RCC 7860 (cell line): ENCODE measurements around the gene SEZ6.

Experiments
- DNase-seq: peaks from one replicate; pipeline ENCODE4 v3.0.0-alpha.2; 2015; ENCODE audit warnings: low spot score
- FAIRE-seq: peaks from 2 replicates; lab custom pipeline; 2012; peaks lifted over from hg19 to GRCh38; lab: Jason Lieb, UNC

SEZ6 gene

DNA sequence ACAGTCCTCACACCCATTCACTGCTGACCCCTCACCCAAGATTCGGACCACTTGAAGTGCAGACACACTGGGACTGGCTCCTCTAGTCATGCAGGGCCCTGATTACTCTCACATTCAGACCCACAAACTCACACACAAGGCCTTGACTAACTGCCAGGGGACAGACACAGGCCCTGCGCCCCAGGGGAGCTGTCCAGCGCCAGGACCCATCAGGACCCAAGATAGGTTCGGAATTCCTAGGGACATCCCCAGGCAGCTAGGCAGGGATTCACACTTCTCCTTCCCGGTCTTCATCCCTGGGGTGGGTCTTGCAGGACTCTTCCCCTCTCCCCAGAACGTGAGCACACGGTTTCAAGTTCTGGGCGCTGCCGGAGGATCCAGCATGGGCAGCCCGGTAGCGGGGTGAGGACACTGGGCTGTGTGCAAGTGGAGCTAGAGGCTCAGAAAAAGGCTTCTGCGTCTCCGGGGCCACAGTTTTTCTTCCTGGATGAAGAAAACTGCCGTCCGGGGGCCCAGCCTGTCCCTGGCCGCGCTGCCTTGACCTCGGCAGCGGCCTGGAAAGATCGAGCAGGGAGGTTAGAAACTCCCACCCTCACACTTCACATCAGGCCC is 1.6 kb downstream of the SEZ6 start:
- FAIRE-seq (no peak), DNase-seq (no peak)

GRCh38 chr17:29003289-29003688 is 2.5 kb downstream of the SEZ6 start:
- FAIRE-seq (no peak), DNase-seq (no peak)

GRCh38 chr17:29002811-29003210 is 3.0 kb downstream of the SEZ6 start:
- FAIRE-seq (no peak), DNase-seq (no peak)

GRCh38 chr17:29000973-29001372 is 4.9 kb downstream of the SEZ6 start:
- FAIRE-seq (no peak), DNase-seq (no peak)

DNA sequence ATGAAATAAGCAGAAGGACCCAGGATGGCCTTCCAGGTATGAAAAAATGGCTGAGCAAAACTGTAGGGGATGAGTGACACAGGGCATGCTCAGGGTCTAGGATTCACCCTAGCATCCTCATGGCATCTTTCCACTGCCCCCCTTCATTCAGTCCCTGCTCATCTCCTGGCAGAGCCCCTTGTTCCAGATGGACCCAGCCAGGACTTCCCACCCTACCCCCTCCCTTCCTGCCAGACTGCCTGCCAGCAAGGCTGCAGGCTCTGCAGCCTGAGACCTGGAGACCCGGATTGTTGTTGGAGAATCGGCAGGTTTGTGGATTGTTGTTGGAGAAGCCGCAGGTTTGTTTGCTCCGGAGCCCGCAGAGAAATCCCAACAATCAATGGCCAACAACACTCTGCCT is 6.6 kb downstream of the SEZ6 start:
- FAIRE-seq (no peak), DNase-seq (no peak)

GRCh38 chr17:28997806-28998205 is 8.0 kb downstream of the SEZ6 start:
- DNase-seq (no peak), FAIRE-seq (no peak)

DNA sequence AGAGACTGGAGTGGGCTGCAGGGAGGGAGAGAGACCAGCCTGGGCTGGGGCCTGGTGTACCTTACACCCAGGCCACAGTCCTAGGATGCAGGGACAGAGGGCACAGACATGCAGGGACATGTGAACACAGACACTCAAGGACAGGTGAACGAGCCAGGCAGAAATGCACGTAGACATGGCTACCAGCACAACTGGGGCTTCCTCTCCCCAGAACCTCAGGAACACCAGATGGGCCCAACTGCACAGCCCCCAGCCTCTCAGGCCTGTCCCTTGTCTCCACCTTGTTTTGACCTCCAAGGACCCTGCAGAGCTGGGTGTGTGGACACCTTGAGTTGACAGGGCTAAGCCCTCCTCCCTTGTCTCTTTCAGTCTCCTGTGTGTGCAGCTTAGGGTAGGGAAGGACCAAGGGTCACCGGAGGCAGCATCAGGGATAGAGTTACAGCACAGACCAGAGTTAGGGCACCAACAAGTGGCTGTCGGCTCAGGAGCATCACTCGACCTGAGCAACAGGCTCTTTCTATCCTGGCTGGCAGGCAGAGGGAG is 9.2 kb downstream of the SEZ6 start:
- DNase-seq: no peak
- no peak for FAIRE-seq

DNA sequence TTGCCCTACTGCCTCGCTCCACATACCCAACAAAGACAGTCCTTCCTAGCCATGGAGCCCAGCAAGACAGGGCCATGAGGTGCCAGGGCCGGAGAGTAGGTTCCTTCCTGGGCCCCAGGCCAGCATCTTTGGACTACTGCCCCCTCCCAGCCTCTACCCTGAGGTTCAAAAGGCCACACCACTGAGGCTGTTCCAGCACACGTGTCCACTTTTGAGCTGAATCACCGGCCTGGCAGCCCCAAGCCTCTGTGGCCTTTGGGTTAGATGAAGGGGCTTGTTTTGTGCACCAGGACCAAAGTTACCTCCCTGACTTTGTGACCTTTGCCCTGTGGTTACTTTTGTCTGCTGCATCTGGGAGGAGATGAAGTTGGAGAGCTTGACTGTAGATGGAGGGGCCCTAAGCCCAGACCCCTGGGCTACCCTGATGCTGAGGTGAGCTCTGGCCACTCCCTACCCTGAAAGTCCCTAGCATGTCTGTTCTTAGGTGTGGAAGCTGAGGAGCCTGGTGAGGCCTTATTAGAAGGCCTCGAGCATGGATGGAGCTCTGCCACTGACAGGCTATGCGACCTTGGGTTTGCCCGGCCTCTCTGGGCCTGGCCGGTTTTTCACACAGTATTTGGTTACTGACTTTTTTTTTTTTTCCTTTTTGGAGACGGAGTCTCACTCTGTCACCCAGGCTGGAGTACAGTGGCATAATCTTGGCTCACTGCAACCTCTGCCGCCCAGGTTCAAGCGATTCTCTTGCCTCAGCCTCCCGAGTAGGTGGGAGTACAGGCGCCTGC is 12.0 kb downstream of the SEZ6 start:
- DNase-seq: no peak
- no peak for FAIRE-seq

GRCh38 chr17:28992625-28993600 is 12.9 kb downstream of the SEZ6 start:
- FAIRE-seq (no peak), DNase-seq (no peak)

DNA sequence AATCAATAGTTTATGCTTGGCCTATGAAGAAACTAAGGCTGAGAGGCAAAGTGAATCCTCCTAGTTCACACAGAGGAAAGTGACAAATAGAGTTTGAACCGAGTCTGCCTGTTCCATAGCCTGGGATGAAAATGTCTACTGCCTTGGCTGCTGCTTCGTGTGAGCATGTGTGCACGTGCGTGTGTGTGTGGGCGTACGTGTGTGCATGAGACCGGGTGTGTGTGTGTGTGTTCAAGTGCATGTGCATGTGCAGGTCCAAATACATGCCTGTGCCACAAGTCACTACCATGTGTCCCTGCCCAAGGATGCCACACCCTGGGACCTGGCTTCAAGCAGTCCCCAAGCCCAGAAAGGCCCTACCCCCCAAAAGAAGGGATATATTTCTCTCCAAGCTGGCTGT is 13.6 kb downstream of the SEZ6 start:
- DNase-seq: no peak
- no peak for FAIRE-seq

DNA sequence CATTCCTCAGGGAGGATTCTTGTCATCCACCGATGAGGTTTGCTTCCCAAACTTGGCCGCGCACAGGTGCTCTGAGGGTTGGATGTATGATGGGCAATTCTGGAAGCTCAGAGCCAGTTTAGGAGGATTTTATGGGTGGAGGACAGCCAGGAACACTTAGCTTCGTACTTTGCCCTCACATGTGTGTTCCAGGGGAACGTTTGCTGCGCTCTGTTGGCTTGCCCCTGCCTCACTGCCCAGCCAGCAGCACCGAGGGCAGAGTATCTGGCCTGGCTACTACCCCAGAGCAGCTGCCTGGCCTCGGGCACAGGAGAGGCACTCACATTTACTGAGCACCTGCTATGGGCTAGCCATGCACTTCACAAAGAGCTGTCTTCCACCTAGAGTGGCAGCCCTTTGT is 14.1 kb downstream of the SEZ6 start:
- FAIRE-seq (no peak), DNase-seq (no peak)

- FAIRE-seq: no peak
- DNase-seq: no peak
Observed at GRCh38 chr17:28989028-28989427, 16.8 kb downstream of the SEZ6 start.

- no peak for FAIRE-seq
- no peak for DNase-seq
Observed at GRCh38 chr17:28988475-28988874, 17.4 kb downstream of the SEZ6 start.

DNA sequence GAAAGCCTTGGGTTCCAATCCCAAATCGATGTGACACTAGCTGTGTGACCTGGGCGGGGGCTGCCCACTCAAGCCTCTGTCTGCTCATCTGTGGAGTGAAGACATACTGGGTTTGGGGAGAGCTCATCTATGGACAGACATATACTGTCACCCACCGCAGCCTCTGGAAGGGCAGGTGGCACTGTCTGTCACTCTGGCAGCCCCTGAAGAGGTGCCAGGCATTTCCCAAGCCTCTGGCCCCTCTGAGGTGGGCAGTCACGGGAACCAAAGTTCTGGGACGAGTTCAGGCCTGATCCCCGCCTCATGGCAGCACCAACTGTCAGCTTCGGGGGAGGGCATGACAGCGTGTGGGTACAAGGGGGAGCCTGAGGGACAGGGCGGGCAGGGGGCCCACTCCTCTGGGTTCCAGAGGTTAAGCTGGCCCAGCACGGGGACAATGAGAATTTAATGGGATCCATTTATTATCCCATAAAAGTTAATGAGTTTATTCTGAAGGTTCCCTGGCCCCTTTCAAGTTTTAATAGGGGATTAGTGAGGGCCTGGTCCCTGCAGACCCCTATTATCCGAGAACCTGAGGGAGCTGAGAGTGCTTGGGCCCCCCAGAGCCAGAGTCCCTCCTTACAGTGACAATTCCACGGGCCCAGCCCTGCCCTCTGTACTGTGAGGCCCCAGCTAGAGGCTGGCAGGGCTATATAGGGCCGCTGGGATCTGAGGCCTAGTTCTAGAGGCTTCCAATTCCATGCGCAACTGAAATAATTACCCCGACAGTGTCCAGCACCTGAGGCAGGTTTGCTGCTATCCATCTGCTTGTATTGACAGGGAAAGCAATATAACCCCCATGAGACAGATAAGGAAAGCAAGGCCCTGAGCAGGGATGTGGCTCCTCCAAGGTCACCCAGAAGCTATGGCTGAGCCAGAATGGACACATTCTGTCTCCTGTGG is 18.8 kb downstream of the SEZ6 start:
- no peak for FAIRE-seq
- DNase-seq: no peak

DNA sequence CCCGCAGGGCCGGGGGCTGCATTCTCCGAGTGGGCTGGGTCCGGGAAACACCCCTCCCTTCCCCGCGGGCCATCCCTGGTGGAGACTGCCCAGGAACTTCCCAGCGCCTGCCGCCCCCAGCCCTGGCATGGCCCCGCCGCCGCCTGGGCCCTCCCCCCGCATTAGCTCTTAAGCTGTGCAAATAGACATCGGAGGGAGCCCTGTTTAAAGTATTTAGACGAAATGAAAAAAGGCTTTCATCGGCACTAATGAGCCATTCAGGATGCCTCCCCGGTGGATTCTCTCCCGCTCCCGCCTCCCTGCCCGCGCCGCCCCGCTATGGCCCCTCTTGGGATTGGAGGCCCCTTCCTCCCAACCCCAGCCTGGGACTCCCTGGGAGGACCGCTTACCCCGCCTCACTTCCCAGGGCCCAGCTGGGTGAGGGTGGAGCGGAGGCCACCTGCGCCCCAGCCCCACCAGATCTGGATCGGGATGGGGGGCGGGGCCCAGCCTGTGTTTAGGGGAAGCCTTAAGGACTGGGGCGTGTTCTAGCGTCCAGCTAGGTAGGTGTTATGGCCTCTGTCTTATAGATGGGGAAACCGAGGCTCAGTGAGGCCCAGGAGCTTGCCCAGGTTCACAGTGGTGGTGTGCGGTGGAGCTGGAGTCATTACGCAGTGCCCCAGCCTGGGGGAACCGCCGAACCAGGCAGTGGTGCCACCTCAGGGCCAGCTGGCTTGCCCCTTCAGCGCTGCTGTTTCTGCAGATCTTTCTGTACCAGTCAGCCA is 19.7 kb downstream of the SEZ6 start:
- DNase-seq: no peak
- no peak for FAIRE-seq

- DNase-seq: no peak
- FAIRE-seq: no peak
Observed at GRCh38 chr17:28983286-28984230, 22.3 kb downstream of the SEZ6 start.

GRCh38 chr17:28982131-28982793 is 23.6 kb downstream of the SEZ6 start:
- FAIRE-seq: no peak
- DNase-seq: no peak
